Measurements from ENCODE around the gene TWSG1.
"Not testable (repeated sequence)": the region's sequence is repeated elsewhere in the genome, so short reads cannot be mapped to it uniquely, and the experiment has no call there.

TWSG1 gene

DNA sequence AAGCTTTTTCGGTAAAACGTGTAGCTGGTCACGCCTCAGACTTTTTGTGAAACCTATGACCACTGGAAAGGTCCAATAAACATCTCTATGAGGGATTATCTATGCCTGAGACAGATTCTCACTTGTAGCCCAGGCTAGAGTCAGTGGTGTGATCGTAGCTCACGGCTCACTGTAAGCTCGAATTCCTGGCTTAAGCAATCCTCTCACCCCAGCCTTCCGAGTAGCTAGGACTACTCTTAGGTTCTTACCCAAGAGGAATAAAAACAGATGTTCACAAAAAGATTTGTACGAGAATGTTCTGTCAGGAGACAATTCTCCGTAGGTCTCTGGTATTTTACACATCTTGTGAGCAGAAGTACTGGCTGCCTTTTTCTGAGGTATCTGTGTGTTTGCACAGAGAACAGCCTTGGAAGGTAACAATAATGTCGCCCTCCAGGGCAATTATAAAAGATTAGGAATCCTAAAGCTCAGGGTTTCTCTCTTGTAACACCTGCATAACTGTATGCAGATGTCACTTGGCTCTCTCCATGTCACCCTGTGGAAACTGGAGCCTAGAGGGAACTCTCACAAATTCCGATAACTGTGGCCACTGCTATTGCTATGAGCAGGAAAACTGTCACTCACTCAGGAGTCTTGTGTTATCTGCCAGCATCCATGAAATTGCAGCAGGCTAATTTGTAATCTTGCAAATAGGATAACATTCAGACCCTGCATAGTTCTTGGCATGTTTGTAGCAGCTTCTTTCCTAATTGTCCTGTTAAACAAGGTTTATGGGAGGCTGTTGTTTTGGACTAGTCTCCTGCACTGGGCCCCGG is 115.2 kb downstream of the TWSG1 start:
- TF ChIP-seq POLR2AphosphoS5 (IDR thresholded peaks at IDR 0.05; ENCODE audit: low read depth, low read length), result no peak
- DNase-seq (ENCODE audit: insufficient read length) (no peak), FAIRE-seq (no peak)

DNA sequence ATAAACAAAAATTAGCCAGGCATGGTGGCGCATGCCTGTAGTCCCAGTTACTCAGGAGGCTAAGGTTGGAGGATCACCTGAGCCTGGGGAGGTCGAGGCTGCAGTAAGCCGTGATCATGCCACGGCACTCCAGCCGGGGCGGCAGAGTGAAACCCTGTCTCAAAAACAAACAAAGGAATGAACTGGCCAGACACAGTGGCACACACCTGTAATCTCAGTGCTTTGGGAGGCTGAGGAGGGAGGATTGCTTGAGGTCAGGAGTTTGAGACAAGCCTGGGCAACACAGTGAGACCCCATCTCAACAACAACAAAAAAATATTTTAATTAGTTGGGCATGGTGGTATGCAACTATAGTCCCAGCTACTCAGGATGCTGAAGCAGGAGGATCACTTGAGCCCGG is 116.3 kb downstream of the TWSG1 start:
- not testable (repeated sequence) for DNase-seq (ENCODE audit: insufficient read length); FAIRE-seq
